ENCODE results near the gene CLEC2D. TPM values are rescaled to one million over a fixed set of nuclear protein-coding genes. Genes with fewer than 3 reads are reported as not detected.

Gene CLEC2D, protein sequence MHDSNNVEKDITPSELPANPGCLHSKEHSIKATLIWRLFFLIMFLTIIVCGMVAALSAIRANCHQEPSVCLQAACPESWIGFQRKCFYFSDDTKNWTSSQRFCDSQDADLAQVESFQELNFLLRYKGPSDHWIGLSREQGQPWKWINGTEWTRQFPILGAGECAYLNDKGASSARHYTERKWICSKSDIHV
- total RNA-seq (10 to 100 TPM in 1 of 9 donors, 1 to 10 TPM in 8; 1.4 to 18.7 (median 1.6) TPM), polyA plus RNA-seq (1 to 10 TPM; 1.1 to 4.2 TPM)
- long read RNA-seq, donor 1, partial matches to known transcripts = 0 of 1 reads
- long read RNA-seq, donor 1, other reads (novel, unspliced or antisense) = 1 of 1 reads
- long read RNA-seq, donor 2, partial matches to known transcripts = 0 of 2 reads
- long read RNA-seq, donor 2, other reads (novel, unspliced or antisense) = 2 of 2 reads
- long read RNA-seq, donor 3 = 0 reads

DNA sequence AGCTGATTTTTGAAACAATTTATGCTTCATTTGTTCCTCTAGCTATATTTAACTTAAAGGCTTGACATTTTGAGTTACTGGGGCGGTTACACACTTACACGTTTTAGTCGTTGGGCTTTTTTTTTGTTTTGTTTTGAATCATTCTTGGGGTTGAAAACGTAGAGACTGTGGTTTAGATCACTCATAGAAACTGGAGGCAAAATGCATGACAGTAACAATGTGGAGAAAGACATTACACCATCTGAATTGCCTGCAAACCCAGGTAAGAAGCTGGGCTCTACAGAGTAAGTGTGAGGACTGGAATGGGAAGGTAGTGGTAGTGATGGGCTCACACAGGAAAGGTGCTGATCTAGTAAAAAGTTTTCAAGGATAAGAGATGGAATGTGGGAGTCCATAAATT lies at the start of gene CLEC2D:
Gene CLEC2D (plus strand): TSS at position 180 of the 400 bp plus-strand sequence. CDS start 22 bp downstream, at position 202.
- Histone ChIP-seq H3K4me1 (peaks cover 0 to 35% (median 14%) of the 10 kb centered on the region in 12 donors), H3K36me3 (peaks cover 0 to 24% (median 7%) of the 10 kb centered on the region in 9 donors), H3K9me3 (no peaks in the 10 kb centered on the region), H3K4me3 (peak within 1 kb of the TSS in 1 of 12 donors; percentile 50), H3K27ac (peak within 1 kb of the TSS in 1 of 12 donors; percentile 73), H3K27me3 (no peaks in the 10 kb centered on the region)
- intact Hi-C loops (cut with DNase I) = no loop called here
- WGBS, 4 donors = 89 to 93% (median 90%) methylated on average over 4 of the region's 4 CpGs
- no peak for TF ChIP-seq POLR2A (IDR thresholded peaks at IDR 0.05)
- TF ChIP-seq, protein P1, sequence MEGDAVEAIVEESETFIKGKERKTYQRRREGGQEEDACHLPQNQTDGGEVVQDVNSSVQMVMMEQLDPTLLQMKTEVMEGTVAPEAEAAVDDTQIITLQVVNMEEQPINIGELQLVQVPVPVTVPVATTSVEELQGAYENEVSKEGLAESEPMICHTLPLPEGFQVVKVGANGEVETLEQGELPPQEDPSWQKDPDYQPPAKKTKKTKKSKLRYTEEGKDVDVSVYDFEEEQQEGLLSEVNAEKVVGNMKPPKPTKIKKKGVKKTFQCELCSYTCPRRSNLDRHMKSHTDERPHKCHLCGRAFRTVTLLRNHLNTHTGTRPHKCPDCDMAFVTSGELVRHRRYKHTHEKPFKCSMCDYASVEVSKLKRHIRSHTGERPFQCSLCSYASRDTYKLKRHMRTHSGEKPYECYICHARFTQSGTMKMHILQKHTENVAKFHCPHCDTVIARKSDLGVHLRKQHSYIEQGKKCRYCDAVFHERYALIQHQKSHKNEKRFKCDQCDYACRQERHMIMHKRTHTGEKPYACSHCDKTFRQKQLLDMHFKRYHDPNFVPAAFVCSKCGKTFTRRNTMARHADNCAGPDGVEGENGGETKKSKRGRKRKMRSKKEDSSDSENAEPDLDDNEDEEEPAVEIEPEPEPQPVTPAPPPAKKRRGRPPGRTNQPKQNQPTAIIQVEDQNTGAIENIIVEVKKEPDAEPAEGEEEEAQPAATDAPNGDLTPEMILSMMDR (IDR thresholded peaks at IDR 0.05) = no peak
- DNase-seq = no peak
- ATAC-seq = no peak

DNA sequence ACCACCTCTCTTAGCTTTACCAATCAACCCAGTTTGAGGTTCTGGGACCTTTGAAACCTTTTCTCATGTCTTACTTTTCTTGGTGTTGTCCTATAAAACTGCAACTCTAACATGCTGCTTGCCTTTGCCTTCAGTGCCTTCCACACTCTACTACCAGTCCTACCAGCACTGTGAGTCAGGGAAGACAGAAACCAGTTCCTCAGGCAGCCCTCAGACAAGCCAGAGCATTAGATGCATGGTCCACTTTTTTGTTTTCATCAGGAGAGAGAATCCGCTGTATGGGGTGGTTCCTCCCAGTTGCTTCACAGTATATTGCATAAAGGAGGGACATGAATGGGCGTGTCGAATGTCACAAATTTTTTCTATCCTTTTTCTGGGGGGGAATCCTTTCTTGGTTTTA lies 44.5 kb upstream of the CLEC2D start:
- DNase-seq = no peak
- Histone ChIP-seq H3K27ac (no peak overlapping the region), H3K4me1 (peaks cover 0 to 5% (median 0%) of the 10 kb centered on the region in 12 donors), H3K9me3 (peaks cover 0 to 31% (median 10%) of the 10 kb centered on the region in 12 donors), H3K4me3 (no peak overlapping the region), H3K27me3 (no peaks in the 10 kb centered on the region), H3K36me3 (no peaks in the 10 kb centered on the region)
- no peak for TF ChIP-seq POLR2A (IDR thresholded peaks at IDR 0.05)
- TF ChIP-seq, protein P1 (IDR thresholded peaks at IDR 0.05) = no peak
- intact Hi-C loops (cut with DNase I) = no loop called here
- 94 to 98% (median 97%) methylated on average over 3 of the region's 3 CpGs for WGBS, 4 donors
- no peak for ATAC-seq

- no peak overlapping the region for H3K4me3 ChIP-seq
- no peaks in the 10 kb centered on the region for H3K4me1 ChIP-seq
- no peak for DNase-seq
- no peaks in the 10 kb centered on the region for H3K36me3 ChIP-seq
- peaks cover 0 to 31% (median 10%) of the 10 kb centered on the region in 12 donors for H3K9me3 ChIP-seq
- TF ChIP-seq, protein P1 (IDR thresholded peaks at IDR 0.05) = no peak
- TF ChIP-seq POLR2A (IDR thresholded peaks at IDR 0.05) = no peak
- intact Hi-C loops (cut with DNase I) = no loop called here
- H3K27ac ChIP-seq = no peak overlapping the region
- no peak for ATAC-seq
- no peaks in the 10 kb centered on the region for H3K27me3 ChIP-seq
Measured at GRCh38 chr12:9626291-9626690, 43.2 kb upstream of the CLEC2D start.

DNA sequence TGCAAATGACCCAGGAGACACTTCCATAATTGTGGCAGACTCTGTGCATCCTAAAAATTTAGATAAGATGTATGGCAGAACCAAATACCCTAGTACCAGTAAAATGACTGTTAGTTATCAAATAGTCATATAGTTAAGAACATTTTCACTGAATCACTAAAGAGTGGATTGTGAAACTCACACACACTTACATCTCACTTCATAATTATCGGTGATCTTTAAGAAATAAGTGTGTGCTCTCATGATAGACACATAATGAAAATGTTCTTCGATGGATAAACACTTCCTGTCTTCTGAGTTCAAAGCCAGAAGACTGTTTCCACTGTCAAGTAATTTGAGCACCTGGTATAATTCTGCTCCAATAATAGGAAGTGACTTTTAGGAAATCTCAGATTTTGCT lies 42.7 kb upstream of the CLEC2D start:
- Histone ChIP-seq H3K4me1 (no peaks in the 10 kb centered on the region), H3K4me3 (no peak overlapping the region), H3K9me3 (peaks cover 0 to 31% (median 10%) of the 10 kb centered on the region in 12 donors), H3K36me3 (no peaks in the 10 kb centered on the region), H3K27ac (no peak overlapping the region), H3K27me3 (no peaks in the 10 kb centered on the region)
- DNase-seq (no peak), ATAC-seq (no peak)
- 79 to 84% (median 82%) methylated on average over 2 of the region's 2 CpGs for WGBS, 4 donors
- intact Hi-C loops (cut with DNase I) = no loop called here
- TF ChIP-seq POLR2A (IDR thresholded peaks at IDR 0.05) = no peak
- TF ChIP-seq, protein P1 (IDR thresholded peaks at IDR 0.05) = no peak
